DND-41 (cell line): Measurements from ENCODE around the gene ZNF195.
"Not testable (repeated sequence)": the region's sequence is repeated elsewhere in the genome, so short reads cannot be mapped to it uniquely, and the experiment has no call there.

Experiments used
- ATAC-seq: fragments of 200-7000 bp; cut with Tn5 transposase; 3 replicates; pipeline ENCODE4 v1.9.1; 2021; ENCODE audit warnings: low read depth; ENCODE audit not compliant: insufficient read depth
- DNase-seq: peaks from one replicate; pipeline ENCODE4 v3.0.0-alpha.2; 2020
- H2AFZ ChIP-seq: 2 replicates; pipeline ENCODE4 v1.6.0; 2012; ENCODE audit warnings: low read depth, low read length
- H3K27ac ChIP-seq: 2 replicates; pipeline ENCODE4 v1.5.1; 2012; ENCODE audit warnings: low read length, inconsistent platforms
- H3K27me3 ChIP-seq: fragments of 200-600 bp; sonication (generic); 2 replicates; pipeline ENCODE4 v1.6.0; 2012; ENCODE audit warnings: low read length, mild to moderate bottlenecking, inconsistent platforms; ENCODE audit not compliant: insufficient read depth, poor library complexity
- H3K36me3 ChIP-seq: 2 replicates; pipeline ENCODE4 v1.5.1; 2012; ENCODE audit warnings: low read length, inconsistent platforms; ENCODE audit not compliant: insufficient read depth
- H3K4me1 ChIP-seq: 2 replicates; pipeline ENCODE4 v1.5.1; 2012; ENCODE audit warnings: mild to moderate bottlenecking, low read length; ENCODE audit not compliant: insufficient read depth
- H3K4me2 ChIP-seq: 2 replicates; pipeline ENCODE4 v1.6.0; 2012; ENCODE audit warnings: mild to moderate bottlenecking, moderate library complexity, low read length, inconsistent platforms; ENCODE audit not compliant: insufficient read depth
- H3K4me3 ChIP-seq, 2 experiments: fragments of 200-600 bp in 1 of 2; shearing (Covaris generic) in 1 of 2; 2 replicates each; pipeline ENCODE4 v1.5.1; 2012 to 2016; ENCODE audit warnings: inconsistent platforms in 2 of 2, low read length in 2 of 2, mild to moderate bottlenecking in 2 of 2, low read depth in 1 of 2, moderate library complexity in 1 of 2
- H3K79me2 ChIP-seq: 2 replicates; pipeline ENCODE4 v1.6.0; 2012; ENCODE audit warnings: low read length, inconsistent platforms; ENCODE audit not compliant: insufficient read depth
- H3K9ac ChIP-seq: 2 replicates; pipeline ENCODE4 v1.6.0; 2012; ENCODE audit warnings: low read depth, mild to moderate bottlenecking, inconsistent platforms, low read length, moderate library complexity
- H3K9me3 ChIP-seq: 2 replicates; pipeline ENCODE4 v1.5.1; 2012; ENCODE audit warnings: low read length, moderate library complexity, mild to moderate bottlenecking, inconsistent platforms; ENCODE audit not compliant: insufficient read depth, severe bottlenecking
- H4K20me1 ChIP-seq: 2 replicates; pipeline ENCODE4 v1.6.0; 2012; ENCODE audit warnings: low read length; ENCODE audit not compliant: insufficient read depth

The ZNF195 gene

GRCh38 chr11:3330064-3330463, 48.9 kb downstream of the ZNF195 start:
- not testable (repeated sequence) for ATAC-seq, H3K9me3 ChIP-seq

GRCh38 chr11:3328503-3328902, 50.4 kb downstream of the ZNF195 start:
- not testable (repeated sequence) for H3K4me1 ChIP-seq, H3K9ac ChIP-seq, H3K27ac ChIP-seq, H3K79me2 ChIP-seq, ATAC-seq, H3K9me3 ChIP-seq, H3K4me2 ChIP-seq, H3K27me3 ChIP-seq, DNase-seq, H2AFZ ChIP-seq, H3K4me3 ChIP-seq, H4K20me1 ChIP-seq, H3K36me3 ChIP-seq

More at GRCh38 chr11:3330064-3330463, 48.9 kb downstream of the ZNF195 start:
- H2AFZ ChIP-seq, H3K27me3 ChIP-seq, DNase-seq, H3K4me1 ChIP-seq, H3K9ac ChIP-seq, H3K27ac ChIP-seq, H3K79me2 ChIP-seq, H3K36me3 ChIP-seq, H4K20me1 ChIP-seq, H3K4me3 ChIP-seq, H3K4me2 ChIP-seq: not testable (repeated sequence)

GRCh38 chr11:3326450-3326849, 52.5 kb downstream of the ZNF195 start:
- not testable (repeated sequence) for H4K20me1 ChIP-seq, DNase-seq, H3K4me3 ChIP-seq, H2AFZ ChIP-seq, H3K79me2 ChIP-seq, ATAC-seq, H3K36me3 ChIP-seq, H3K27me3 ChIP-seq, H3K4me2 ChIP-seq, H3K27ac ChIP-seq, H3K4me1 ChIP-seq, H3K9me3 ChIP-seq, H3K9ac ChIP-seq

GRCh38 chr11:3324724-3325123, 54.2 kb downstream of the ZNF195 start:
- not testable (repeated sequence) for H3K36me3 ChIP-seq, H3K4me2 ChIP-seq, H4K20me1 ChIP-seq, DNase-seq, H3K27me3 ChIP-seq, H3K9ac ChIP-seq, H3K4me3 ChIP-seq, H3K4me1 ChIP-seq, H3K79me2 ChIP-seq, H3K27ac ChIP-seq, H3K9me3 ChIP-seq, H2AFZ ChIP-seq
- ATAC-seq = peak; percentile 85
